ENCODE results near the gene SCAMP3.

Gene SCAMP3

GRCh38 chr1:155287987-155288543, 25.9 kb upstream of the SCAMP3 start:
- no peaks in the 10 kb centered on the region for H3K9me3 Mint-ChIP-seq
- peaks cover 18% of the 10 kb centered on the region for H3K27me3 Mint-ChIP-seq (ENCODE audit: low read depth, poor library complexity)
- DNase-seq: no peak
- no peaks in the 10 kb centered on the region for H3K4me1 Mint-ChIP-seq
- no peak overlapping the region for H3K27ac Mint-ChIP-seq
- no peak overlapping the region for H3K4me3 Mint-ChIP-seq
- no peak for TF ChIP-seq CTCF (IDR thresholded peaks at IDR 0.05)
- no peaks in the 10 kb centered on the region for H3K36me3 Mint-ChIP-seq (ENCODE audit: low read depth)

GRCh38 chr1:155286544-155286943, 24.4 kb upstream of the SCAMP3 start:
- H3K9me3 Mint-ChIP-seq: no peaks in the 10 kb centered on the region
- no peak for DNase-seq
- H3K27ac Mint-ChIP-seq: peak overlapping the region; percentile 22
- no peaks in the 10 kb centered on the region for H3K4me1 Mint-ChIP-seq
- peaks cover 3% of the 10 kb centered on the region for H3K27me3 Mint-ChIP-seq (ENCODE audit: low read depth, poor library complexity)
- H3K4me3 Mint-ChIP-seq: no peak overlapping the region
- no peak for TF ChIP-seq CTCF (IDR thresholded peaks at IDR 0.05)
- H3K36me3 Mint-ChIP-seq (ENCODE audit: low read depth): no peaks in the 10 kb centered on the region

GRCh38 chr1:155285631-155286044, 23.5 kb upstream of the SCAMP3 start:
- DNase-seq: no peak
- Mint-ChIP-seq H3K27me3 (ENCODE audit: low read depth, poor library complexity) (peaks cover 3% of the 10 kb centered on the region), H3K4me1 (no peaks in the 10 kb centered on the region), H3K27ac (no peak overlapping the region), H3K36me3 (ENCODE audit: low read depth) (no peaks in the 10 kb centered on the region), H3K4me3 (no peak overlapping the region), H3K9me3 (no peaks in the 10 kb centered on the region)
- no peak for TF ChIP-seq CTCF (IDR thresholded peaks at IDR 0.05)

GRCh38 chr1:155285063-155285462, 22.9 kb upstream of the SCAMP3 start:
- TF ChIP-seq CTCF (IDR thresholded peaks at IDR 0.05): no peak
- Mint-ChIP-seq H3K36me3 (ENCODE audit: low read depth) (no peaks in the 10 kb centered on the region), H3K9me3 (no peaks in the 10 kb centered on the region), H3K27me3 (ENCODE audit: low read depth, poor library complexity) (peaks cover 3% of the 10 kb centered on the region), H3K4me3 (no peak overlapping the region), H3K4me1 (no peaks in the 10 kb centered on the region), H3K27ac (peak overlapping the region; percentile 42)
- DNase-seq: no peak

- H3K36me3 Mint-ChIP-seq (ENCODE audit: low read depth): peaks cover 4% of the 10 kb centered on the region
- H3K4me3 Mint-ChIP-seq: no peak overlapping the region
- TF ChIP-seq CTCF (IDR thresholded peaks at IDR 0.05): no peak
- peaks cover 2% of the 10 kb centered on the region for H3K4me1 Mint-ChIP-seq
- H3K9me3 Mint-ChIP-seq: no peaks in the 10 kb centered on the region
- no peak for DNase-seq
- H3K27ac Mint-ChIP-seq: no peak overlapping the region
- peaks cover 3% of the 10 kb centered on the region for H3K27me3 Mint-ChIP-seq (ENCODE audit: low read depth, poor library complexity)
Observed at GRCh38 chr1:155284476-155284875, 22.3 kb upstream of the SCAMP3 start.

- H3K4me3 Mint-ChIP-seq: no peak overlapping the region
- H3K9me3 Mint-ChIP-seq: no peaks in the 10 kb centered on the region
- DNase-seq: no peak
- no peak overlapping the region for H3K27ac Mint-ChIP-seq
- TF ChIP-seq CTCF (IDR thresholded peaks at IDR 0.05): no peak
- peaks cover 16% of the 10 kb centered on the region for H3K4me1 Mint-ChIP-seq
- H3K27me3 Mint-ChIP-seq (ENCODE audit: low read depth, poor library complexity): peaks cover 6% of the 10 kb centered on the region
- H3K36me3 Mint-ChIP-seq (ENCODE audit: low read depth): peaks cover 7% of the 10 kb centered on the region
Observed at GRCh38 chr1:155282488-155283091, 20.4 kb upstream of the SCAMP3 start.

Measured in nephron progenitor cell (in vitro differentiated cells).